Mammary epithelial cell (primary cell): ENCODE data around the gene ALKBH7.

ENCODE experiments used
- EZH2 ChIP-seq: IDR thresholded peaks from 2 replicates; pipeline ENCODE4 v1.6.1; 2012; ENCODE audit warnings: low read length, inconsistent platforms, borderline replicate concordance
- TF ChIP-seq, protein P1 (sequence below), 2 donors: IDR thresholded peaks in 1 of 2; conservative IDR thresholded peaks in 1 of 2; 2 replicates each; pipeline ENCODE4 v1.5.1; 2011 to 2012; ENCODE audit warnings: inconsistent platforms in 2 of 2, low read length in 2 of 2, mild to moderate bottlenecking in 2 of 2, control low read depth in 1 of 2, low read depth in 1 of 2; ENCODE audit not compliant: insufficient read depth in 1 of 2; ENCODE audit errors: extremely low read depth in 1 of 2

DNA sequence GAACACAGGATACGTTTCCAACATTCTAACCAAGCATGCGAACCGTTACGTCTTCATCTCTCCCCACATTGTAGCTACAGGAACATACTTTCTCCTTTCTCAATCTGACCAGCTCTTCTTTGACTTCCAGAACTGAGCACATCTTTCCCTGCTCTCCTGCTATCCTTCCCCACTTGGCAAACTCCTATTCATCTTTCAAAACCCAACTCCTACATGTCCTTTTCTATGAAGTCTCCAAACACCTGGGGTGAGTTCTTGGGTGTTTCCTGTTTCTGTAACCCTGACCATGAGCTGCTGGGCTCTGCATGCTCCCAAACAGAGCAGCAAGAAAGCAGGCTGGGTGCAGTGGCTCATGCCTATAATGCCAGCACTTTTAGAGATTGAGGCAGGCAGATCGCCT, 45.8 kb upstream of the ALKBH7 start:
- TF ChIP-seq, protein P1, sequence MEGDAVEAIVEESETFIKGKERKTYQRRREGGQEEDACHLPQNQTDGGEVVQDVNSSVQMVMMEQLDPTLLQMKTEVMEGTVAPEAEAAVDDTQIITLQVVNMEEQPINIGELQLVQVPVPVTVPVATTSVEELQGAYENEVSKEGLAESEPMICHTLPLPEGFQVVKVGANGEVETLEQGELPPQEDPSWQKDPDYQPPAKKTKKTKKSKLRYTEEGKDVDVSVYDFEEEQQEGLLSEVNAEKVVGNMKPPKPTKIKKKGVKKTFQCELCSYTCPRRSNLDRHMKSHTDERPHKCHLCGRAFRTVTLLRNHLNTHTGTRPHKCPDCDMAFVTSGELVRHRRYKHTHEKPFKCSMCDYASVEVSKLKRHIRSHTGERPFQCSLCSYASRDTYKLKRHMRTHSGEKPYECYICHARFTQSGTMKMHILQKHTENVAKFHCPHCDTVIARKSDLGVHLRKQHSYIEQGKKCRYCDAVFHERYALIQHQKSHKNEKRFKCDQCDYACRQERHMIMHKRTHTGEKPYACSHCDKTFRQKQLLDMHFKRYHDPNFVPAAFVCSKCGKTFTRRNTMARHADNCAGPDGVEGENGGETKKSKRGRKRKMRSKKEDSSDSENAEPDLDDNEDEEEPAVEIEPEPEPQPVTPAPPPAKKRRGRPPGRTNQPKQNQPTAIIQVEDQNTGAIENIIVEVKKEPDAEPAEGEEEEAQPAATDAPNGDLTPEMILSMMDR (conservative IDR thresholded peaks at IDR 0.05 in 1 of 2, IDR thresholded peaks at IDR 0.05 in 1 of 2; ENCODE audit: extremely low read depth in 1 of 2, insufficient read depth in 1 of 2, low read depth in 1 of 2, low read length in 2 of 2), result no peak
- no peak for TF ChIP-seq EZH2
